HepG2 (cell line): ENCODE results near the gene ZNF468.
"Not testable (repeated sequence)": the region's sequence is repeated elsewhere in the genome, so short reads cannot be mapped to it uniquely, and the experiment has no call there.

Experiments
- HNRNPUL1 ChIP-seq: fragments of 200-400 bp; formaldehyde crosslinking; IDR thresholded peaks from 2 replicates; pipeline ENCODE4 v1.6.1; 2017; ENCODE audit warnings: low read depth, mild to moderate bottlenecking, low read length, moderate library complexity
- ONECUT2 ChIP-seq: sonication (generic); formaldehyde crosslinking; IDR thresholded peaks from 2 replicates; pipeline ENCODE4 v1.4.0; 2020; ENCODE audit warnings: missing genetic modification reagents
- ZNF232 ChIP-seq: sonication (generic); formaldehyde crosslinking; IDR thresholded peaks from 2 replicates; pipeline ENCODE4 v1.4.0; 2020; ENCODE audit warnings: missing genetic modification reagents, borderline replicate concordance
- ZNF790 ChIP-seq: sonication (generic); formaldehyde crosslinking; IDR thresholded peaks from 2 replicates; pipeline ENCODE4 v1.8.0; 2022; ENCODE audit warnings: missing genetic modification reagents, mild to moderate bottlenecking, borderline replicate concordance
- TF ChIP-seq, protein P1 (sequence below): sonication (generic); formaldehyde crosslinking; IDR thresholded peaks from 2 replicates; pipeline ENCODE4 v1.4.0; 2020; ENCODE audit warnings: missing genetic modification reagents, borderline replicate concordance
- TF ChIP-seq, protein P2 (sequence below): sonication (generic); formaldehyde crosslinking; IDR thresholded peaks from 2 replicates; pipeline ENCODE4 v1.4.0; 2020; ENCODE audit warnings: missing genetic modification reagents
- TF ChIP-seq, protein P3 (sequence below): IDR thresholded peaks from 2 replicates; pipeline ENCODE4 v1.6.1; 2012; ENCODE audit warnings: inconsistent platforms

DNA sequence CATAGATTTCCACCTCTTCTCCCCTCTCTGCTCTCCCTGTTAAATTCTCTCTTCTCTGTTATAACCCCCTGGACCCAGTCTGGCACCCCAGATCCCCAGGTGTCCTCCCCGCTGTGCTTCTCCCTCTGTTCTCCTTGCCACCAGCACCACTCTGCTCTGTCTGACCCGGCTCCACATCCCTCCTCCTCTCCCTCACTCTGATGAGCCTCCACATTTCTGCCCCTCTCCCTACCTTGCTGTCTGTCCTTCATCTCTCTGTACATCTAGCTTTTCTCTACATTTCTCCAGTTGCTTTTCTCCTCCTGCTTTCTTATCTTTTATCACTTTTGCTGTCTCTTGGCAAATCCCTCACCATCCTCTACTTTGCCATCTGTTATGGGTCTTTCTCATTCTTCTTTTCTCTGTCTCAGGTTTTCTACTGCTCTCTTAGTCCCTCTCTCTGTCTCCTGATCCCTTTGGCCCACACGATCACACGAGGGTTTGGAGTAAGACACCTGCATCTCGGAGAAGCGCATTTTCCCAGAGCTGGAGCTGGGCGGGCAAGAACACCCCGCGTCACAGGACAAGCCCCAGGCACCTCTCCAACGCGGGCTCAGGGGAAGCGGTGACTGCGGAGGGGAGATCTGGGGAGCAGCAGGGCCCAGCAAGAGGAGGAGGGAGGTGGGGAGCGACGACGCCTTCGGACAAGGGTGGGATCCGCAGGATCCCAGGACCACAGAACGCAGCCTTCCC lies 36.8 kb downstream of the ZNF468 start:
- TF ChIP-seq, protein P1, sequence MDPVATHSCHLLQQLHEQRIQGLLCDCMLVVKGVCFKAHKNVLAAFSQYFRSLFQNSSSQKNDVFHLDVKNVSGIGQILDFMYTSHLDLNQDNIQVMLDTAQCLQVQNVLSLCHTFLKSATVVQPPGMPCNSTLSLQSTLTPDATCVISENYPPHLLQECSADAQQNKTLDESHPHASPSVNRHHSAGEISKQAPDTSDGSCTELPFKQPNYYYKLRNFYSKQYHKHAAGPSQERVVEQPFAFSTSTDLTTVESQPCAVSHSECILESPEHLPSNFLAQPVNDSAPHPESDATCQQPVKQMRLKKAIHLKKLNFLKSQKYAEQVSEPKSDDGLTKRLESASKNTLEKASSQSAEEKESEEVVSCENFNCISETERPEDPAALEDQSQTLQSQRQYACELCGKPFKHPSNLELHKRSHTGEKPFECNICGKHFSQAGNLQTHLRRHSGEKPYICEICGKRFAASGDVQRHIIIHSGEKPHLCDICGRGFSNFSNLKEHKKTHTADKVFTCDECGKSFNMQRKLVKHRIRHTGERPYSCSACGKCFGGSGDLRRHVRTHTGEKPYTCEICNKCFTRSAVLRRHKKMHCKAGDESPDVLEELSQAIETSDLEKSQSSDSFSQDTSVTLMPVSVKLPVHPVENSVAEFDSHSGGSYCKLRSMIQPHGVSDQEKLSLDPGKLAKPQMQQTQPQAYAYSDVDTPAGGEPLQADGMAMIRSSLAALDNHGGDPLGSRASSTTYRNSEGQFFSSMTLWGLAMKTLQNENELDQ (CRISPR knock-in tag), result not testable (repeated sequence)
- not testable (repeated sequence) for TF ChIP-seq ONECUT2 (CRISPR knock-in tag); ZNF232; HNRNPUL1; ZNF790
- TF ChIP-seq, protein P2, sequence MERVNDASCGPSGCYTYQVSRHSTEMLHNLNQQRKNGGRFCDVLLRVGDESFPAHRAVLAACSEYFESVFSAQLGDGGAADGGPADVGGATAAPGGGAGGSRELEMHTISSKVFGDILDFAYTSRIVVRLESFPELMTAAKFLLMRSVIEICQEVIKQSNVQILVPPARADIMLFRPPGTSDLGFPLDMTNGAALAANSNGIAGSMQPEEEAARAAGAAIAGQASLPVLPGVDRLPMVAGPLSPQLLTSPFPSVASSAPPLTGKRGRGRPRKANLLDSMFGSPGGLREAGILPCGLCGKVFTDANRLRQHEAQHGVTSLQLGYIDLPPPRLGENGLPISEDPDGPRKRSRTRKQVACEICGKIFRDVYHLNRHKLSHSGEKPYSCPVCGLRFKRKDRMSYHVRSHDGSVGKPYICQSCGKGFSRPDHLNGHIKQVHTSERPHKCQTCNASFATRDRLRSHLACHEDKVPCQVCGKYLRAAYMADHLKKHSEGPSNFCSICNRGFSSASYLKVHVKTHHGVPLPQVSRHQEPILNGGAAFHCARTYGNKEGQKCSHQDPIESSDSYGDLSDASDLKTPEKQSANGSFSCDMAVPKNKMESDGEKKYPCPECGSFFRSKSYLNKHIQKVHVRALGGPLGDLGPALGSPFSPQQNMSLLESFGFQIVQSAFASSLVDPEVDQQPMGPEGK (CRISPR knock-in tag), result not testable (repeated sequence)
- TF ChIP-seq, protein P3, sequence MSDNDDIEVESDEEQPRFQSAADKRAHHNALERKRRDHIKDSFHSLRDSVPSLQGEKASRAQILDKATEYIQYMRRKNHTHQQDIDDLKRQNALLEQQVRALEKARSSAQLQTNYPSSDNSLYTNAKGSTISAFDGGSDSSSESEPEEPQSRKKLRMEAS, result not testable (repeated sequence)
